Measurements from ENCODE around the gene DGKB.

DGKB gene

GRCh38 chr7:14688208-14688607, 214.3 kb downstream of the DGKB start:
- no peak for DNase-seq (ENCODE audit: low spot score)

GRCh38 chr7:14687777-14688176, 214.8 kb downstream of the DGKB start:
- no peak for DNase-seq (ENCODE audit: low spot score)

GRCh38 chr7:14687241-14687640, 215.3 kb downstream of the DGKB start:
- DNase-seq (ENCODE audit: low spot score) = no peak

GRCh38 chr7:14685167-14685566, 217.4 kb downstream of the DGKB start:
- no peak for DNase-seq (ENCODE audit: low spot score)

- DNase-seq (ENCODE audit: low spot score) = no peak
Observed at GRCh38 chr7:14682910-14683465, 219.6 kb downstream of the DGKB start.

- DNase-seq (ENCODE audit: low spot score) = no peak
Observed at GRCh38 chr7:14676896-14677295, 225.7 kb downstream of the DGKB start.

GRCh38 chr7:14673202-14673601, 229.3 kb downstream of the DGKB start:
- no peak for DNase-seq (ENCODE audit: low spot score)

- no peak for DNase-seq (ENCODE audit: low spot score)
Observed at GRCh38 chr7:14666913-14667312, 235.6 kb downstream of the DGKB start.

GRCh38 chr7:14666304-14666703, 236.2 kb downstream of the DGKB start:
- no peak for DNase-seq (ENCODE audit: low spot score)

- no peak for DNase-seq (ENCODE audit: low spot score)
Observed at GRCh38 chr7:14639801-14640200, 262.8 kb downstream of the DGKB start.

- DNase-seq (ENCODE audit: low spot score) = no peak
Observed at GRCh38 chr7:14639329-14639728, 263.2 kb downstream of the DGKB start.

- no peak for DNase-seq (ENCODE audit: low spot score)
Observed at GRCh38 chr7:14637968-14638367, 264.6 kb downstream of the DGKB start.

GRCh38 chr7:14635955-14636354, 266.6 kb downstream of the DGKB start:
- no peak for DNase-seq (ENCODE audit: low spot score)

- DNase-seq (ENCODE audit: low spot score) = no peak
Observed at GRCh38 chr7:14630048-14630447, 272.5 kb downstream of the DGKB start.

GRCh38 chr7:14628516-14628915, 274.0 kb downstream of the DGKB start:
- DNase-seq (ENCODE audit: low spot score) = no peak

GRCh38 chr7:14626076-14626475, 276.5 kb downstream of the DGKB start:
- DNase-seq (ENCODE audit: low spot score) = no peak

GRCh38 chr7:14622559-14622958, 280.0 kb downstream of the DGKB start:
- no peak for DNase-seq (ENCODE audit: low spot score)

GRCh38 chr7:14606101-14606500, 296.4 kb downstream of the DGKB start:
- DNase-seq (ENCODE audit: low spot score) = no peak

- no peak for DNase-seq (ENCODE audit: low spot score)
Observed at GRCh38 chr7:14604606-14605005, 297.9 kb downstream of the DGKB start.

- no peak for DNase-seq (ENCODE audit: low spot score)
Observed at GRCh38 chr7:14602851-14603250, 299.7 kb downstream of the DGKB start.

- DNase-seq (ENCODE audit: low spot score) = no peak
Observed at GRCh38 chr7:14600766-14601367, 301.7 kb downstream of the DGKB start.

- DNase-seq (ENCODE audit: low spot score) = no peak
Observed at GRCh38 chr7:14598978-14599377, 303.6 kb downstream of the DGKB start.

GRCh38 chr7:14596421-14596820, 306.1 kb downstream of the DGKB start:
- DNase-seq (ENCODE audit: low spot score) = no peak

GRCh38 chr7:14590206-14590605, 312.3 kb downstream of the DGKB start:
- DNase-seq (ENCODE audit: low spot score) = no peak

Measured in CD4-positive, alpha-beta T cell treated with Interleukin-2 at 100 ng/mL for 4 hours (primary cell).